GM06990 (cell line): ENCODE data around the gene PGLYRP3.
"Not testable (repeated sequence)": the region's sequence is repeated elsewhere in the genome, so short reads cannot be mapped to it uniquely, and the experiment has no call there.

Experiments
- DNase-seq: peaks from one replicate; pipeline ENCODE4 v3.0.0-alpha.2; 2011; ENCODE audit not compliant: insufficient read length; ENCODE audit errors: extremely low read depth
- H3K27me3 ChIP-seq: replicated peaks from 2 replicates; pipeline ENCODE4 v1.6.0; 2011; ENCODE audit warnings: low read length; ENCODE audit not compliant: control insufficient read depth, insufficient read depth
- H3K36me3 ChIP-seq: 2 replicates; pipeline ENCODE4 v1.5.1; 2011; ENCODE audit warnings: low read length; ENCODE audit not compliant: control insufficient read depth, insufficient read depth
- H3K4me3 ChIP-seq: replicated peaks from 2 replicates; pipeline ENCODE4 v1.5.1; 2011; ENCODE audit warnings: low read depth, mild to moderate bottlenecking, control low read depth, low read length
- CTCF ChIP-seq: IDR thresholded peaks from 2 replicates; pipeline ENCODE4 v1.5.1; 2011; ENCODE audit warnings: low read length, control low read depth, mild to moderate bottlenecking, inconsistent platforms; ENCODE audit not compliant: insufficient read depth, poor library complexity, severe bottlenecking

Gene PGLYRP3

GRCh38 chr1:153336650-153337049 is 23.9 kb upstream of the PGLYRP3 start:
- H3K36me3 ChIP-seq: no peaks in the 10 kb centered on the region; the same call in 1 of the 2 replicates
- no peak for TF ChIP-seq CTCF
- H3K27me3 ChIP-seq: no peaks in the 10 kb centered on the region
- no peak overlapping the region for H3K4me3 ChIP-seq
- no peak for DNase-seq

- DNase-seq: no peak
- no peaks in the 10 kb centered on the region; the same call in 1 of the 2 replicates for H3K36me3 ChIP-seq
- no peak overlapping the region for H3K4me3 ChIP-seq
- TF ChIP-seq CTCF: no peak
- no peaks in the 10 kb centered on the region for H3K27me3 ChIP-seq
Observed at GRCh38 chr1:153333902-153334301, 21.1 kb upstream of the PGLYRP3 start.

GRCh38 chr1:153324912-153325311 is 12.2 kb upstream of the PGLYRP3 start:
- H3K27me3 ChIP-seq: no peaks in the 10 kb centered on the region
- TF ChIP-seq CTCF: no peak
- H3K36me3 ChIP-seq: no peaks in the 10 kb centered on the region
- H3K4me3 ChIP-seq: no peak overlapping the region
- no peak for DNase-seq

GRCh38 chr1:153322568-153322967 is 9.8 kb upstream of the PGLYRP3 start:
- no peak overlapping the region for H3K4me3 ChIP-seq
- H3K27me3 ChIP-seq: no peaks in the 10 kb centered on the region
- TF ChIP-seq CTCF: no peak
- no peak for DNase-seq
- no peaks in the 10 kb centered on the region for H3K36me3 ChIP-seq

- not testable (repeated sequence) for H3K36me3 ChIP-seq, H3K27me3 ChIP-seq, H3K4me3 ChIP-seq, DNase-seq
Observed at GRCh38 chr1:153318145-153318544, 5.4 kb upstream of the PGLYRP3 start.

- DNase-seq, H3K36me3 ChIP-seq, H3K27me3 ChIP-seq: not testable (repeated sequence)
Observed at GRCh38 chr1:153316013-153316412, 3.3 kb upstream of the PGLYRP3 start.

GRCh38 chr1:153314388-153314787 is 1.6 kb upstream of the PGLYRP3 start:
- H3K27me3 ChIP-seq, H3K4me3 ChIP-seq, H3K36me3 ChIP-seq, DNase-seq: not testable (repeated sequence)

More at GRCh38 chr1:153316013-153316412, 3.3 kb upstream of the PGLYRP3 start:
- H3K4me3 ChIP-seq: not testable (repeated sequence)
